AG04450 (cell line): ENCODE measurements around the gene PRSS21. TPM values are rescaled to one million over a fixed set of nuclear protein-coding genes. Genes with fewer than 3 reads are reported as not detected.

Experiments
- CTCF ChIA-PET: fragments of 300-600, 350-600 bp; formaldehyde crosslinking; extraction: SDS; loops from one replicate; lab custom pipeline; 2022; ENCODE audit warnings: antibody characterized with exemption, inconsistent platforms; lab: Charles Lee
- POLR2A ChIA-PET: fragments of 350-600 bp; formaldehyde crosslinking; extraction: SDS; loops from one replicate; lab custom pipeline; 2021; ENCODE audit warnings: antibody characterized with exemption, inconsistent platforms; lab: Yijun Ruan, JAX
- DNase-seq: peaks from one replicate; pipeline ENCODE4 v3.0.0-alpha.2; 2011; ENCODE audit warnings: low read depth, low spot score
- H3K27ac ChIP-seq: one replicate; pipeline ENCODE4 v1.5.1; 2012; ENCODE audit warnings: low read depth, low read length, control low read depth
- H3K27me3 ChIP-seq: one replicate; pipeline ENCODE4 v1.6.0; 2012; ENCODE audit warnings: low read length; ENCODE audit not compliant: control insufficient read depth, insufficient read depth
- H3K4me3 ChIP-seq: 2 replicates; pipeline ENCODE4 v1.5.1; 2011; ENCODE audit warnings: mild to moderate bottlenecking, low read depth, low read length, control low read depth
- H3K9me3 ChIP-seq: 2 replicates; pipeline ENCODE4 v1.5.1; 2012; ENCODE audit warnings: low read length; ENCODE audit not compliant: control insufficient read depth, insufficient read depth
- polyA plus RNA-seq: library from polyadenylated mRNA; depleted of rRNA; stranded (reverse); fragments of >200 nt; gene quantifications from 2 replicates; pipeline ENCODE4 v1.2.3, GENCODE V29; 2011
- TF ChIP-seq, protein P1 (sequence below): IDR thresholded peaks from 2 replicates; pipeline ENCODE4 v1.5.1; 2011; ENCODE audit warnings: low read depth, low read length, control low read depth, inconsistent platforms

PRSS21 gene
- polyA plus RNA-seq, 1 experiment, result 0.17 TPM

DNA sequence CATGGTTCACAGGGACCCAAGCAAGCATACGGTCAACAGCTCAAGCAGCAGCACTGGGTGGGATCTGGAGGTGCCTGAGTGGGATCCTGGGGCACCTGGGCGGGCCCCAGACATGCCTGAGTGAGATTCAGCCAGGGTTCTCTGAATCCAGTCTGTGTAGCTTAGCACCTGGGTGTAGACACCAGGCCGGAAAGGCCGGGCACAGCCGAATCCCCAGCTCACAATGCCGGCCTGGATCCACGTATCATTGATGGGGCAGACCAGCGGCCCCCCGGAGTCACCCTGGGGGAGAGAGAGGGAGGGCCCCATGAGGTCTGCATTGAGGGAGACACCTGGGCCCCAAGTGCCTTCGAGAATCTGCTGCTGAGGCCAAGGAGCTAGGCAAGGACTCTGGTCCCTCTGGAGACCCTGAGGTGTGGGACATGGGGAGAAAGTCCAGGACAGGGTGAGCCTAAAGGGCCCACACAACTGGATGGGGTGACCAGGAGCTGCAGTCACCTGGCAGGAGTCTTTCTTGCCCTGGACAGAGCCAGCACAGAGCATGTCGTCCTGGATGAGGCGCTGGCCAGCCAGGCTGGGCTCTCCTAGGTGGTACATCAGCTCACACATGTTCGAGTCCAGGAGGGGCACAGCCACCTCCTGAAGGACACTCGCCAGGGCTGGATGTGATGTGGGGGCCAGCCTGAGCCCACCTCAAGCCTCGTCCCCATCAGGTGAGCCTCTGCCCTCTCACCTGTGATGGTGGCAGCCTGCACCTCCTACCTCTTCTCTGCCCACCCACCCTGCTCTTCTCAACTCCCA is 22.8 kb downstream of the PRSS21 start:
- Histone ChIP-seq H3K4me3 (no peak overlapping the region), H3K27ac (no peak overlapping the region), H3K27me3 (no peaks in the 10 kb centered on the region), H3K9me3 (peaks cover 10% of the 10 kb centered on the region; the same call in 1 of the 2 replicates)
- ChIA-PET POLR2A (interaction anchor here (0.6 to 2.4 kb wide), 4 partner anchors 16 to 96 kb away, joined by 3 to 23 read pairs (median 4); no protein-coding TSS in a partner anchor), CTCF (interaction anchor here (0.6 to 3.8 kb wide), 22 partner anchors 8 to 88 kb away, joined by 3 to 75 read pairs (median 5); no protein-coding TSS in a partner anchor)
- TF ChIP-seq, protein P1, sequence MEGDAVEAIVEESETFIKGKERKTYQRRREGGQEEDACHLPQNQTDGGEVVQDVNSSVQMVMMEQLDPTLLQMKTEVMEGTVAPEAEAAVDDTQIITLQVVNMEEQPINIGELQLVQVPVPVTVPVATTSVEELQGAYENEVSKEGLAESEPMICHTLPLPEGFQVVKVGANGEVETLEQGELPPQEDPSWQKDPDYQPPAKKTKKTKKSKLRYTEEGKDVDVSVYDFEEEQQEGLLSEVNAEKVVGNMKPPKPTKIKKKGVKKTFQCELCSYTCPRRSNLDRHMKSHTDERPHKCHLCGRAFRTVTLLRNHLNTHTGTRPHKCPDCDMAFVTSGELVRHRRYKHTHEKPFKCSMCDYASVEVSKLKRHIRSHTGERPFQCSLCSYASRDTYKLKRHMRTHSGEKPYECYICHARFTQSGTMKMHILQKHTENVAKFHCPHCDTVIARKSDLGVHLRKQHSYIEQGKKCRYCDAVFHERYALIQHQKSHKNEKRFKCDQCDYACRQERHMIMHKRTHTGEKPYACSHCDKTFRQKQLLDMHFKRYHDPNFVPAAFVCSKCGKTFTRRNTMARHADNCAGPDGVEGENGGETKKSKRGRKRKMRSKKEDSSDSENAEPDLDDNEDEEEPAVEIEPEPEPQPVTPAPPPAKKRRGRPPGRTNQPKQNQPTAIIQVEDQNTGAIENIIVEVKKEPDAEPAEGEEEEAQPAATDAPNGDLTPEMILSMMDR, result no peak
- no peak for DNase-seq

DNA sequence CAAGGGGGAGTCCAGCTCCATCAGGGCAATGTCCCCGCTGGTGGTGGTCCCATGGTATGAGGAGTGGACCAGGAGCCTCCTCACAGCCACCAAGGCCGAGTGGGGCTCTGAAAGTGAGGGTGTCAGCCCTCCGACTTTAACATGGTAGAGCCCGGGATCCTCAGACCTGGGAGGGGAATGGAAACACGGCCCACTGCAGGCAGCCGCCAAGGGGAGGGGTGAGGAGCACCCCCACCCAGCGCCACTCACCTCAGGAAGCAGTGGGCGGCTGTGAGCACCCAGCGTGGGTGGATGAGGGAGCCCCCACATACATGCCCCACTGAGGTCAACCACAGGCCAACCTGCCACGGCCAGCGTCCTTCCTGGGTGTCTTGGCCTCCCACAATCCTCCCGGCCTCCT is 23.9 kb downstream of the PRSS21 start:
- Histone ChIP-seq H3K27ac (no peak overlapping the region), H3K9me3 (peaks cover 10% of the 10 kb centered on the region; the same call in 1 of the 2 replicates), H3K27me3 (no peaks in the 10 kb centered on the region), H3K4me3 (no peak overlapping the region)
- ChIA-PET CTCF (interaction anchor here (1.5 to 3.8 kb wide), 3 partner anchors 13 to 31 kb away, joined by 6 to 75 read pairs (median 35); no protein-coding TSS in a partner anchor), POLR2A (no interaction called here)
- no peak for DNase-seq
- TF ChIP-seq, protein P1, result no peak

DNA sequence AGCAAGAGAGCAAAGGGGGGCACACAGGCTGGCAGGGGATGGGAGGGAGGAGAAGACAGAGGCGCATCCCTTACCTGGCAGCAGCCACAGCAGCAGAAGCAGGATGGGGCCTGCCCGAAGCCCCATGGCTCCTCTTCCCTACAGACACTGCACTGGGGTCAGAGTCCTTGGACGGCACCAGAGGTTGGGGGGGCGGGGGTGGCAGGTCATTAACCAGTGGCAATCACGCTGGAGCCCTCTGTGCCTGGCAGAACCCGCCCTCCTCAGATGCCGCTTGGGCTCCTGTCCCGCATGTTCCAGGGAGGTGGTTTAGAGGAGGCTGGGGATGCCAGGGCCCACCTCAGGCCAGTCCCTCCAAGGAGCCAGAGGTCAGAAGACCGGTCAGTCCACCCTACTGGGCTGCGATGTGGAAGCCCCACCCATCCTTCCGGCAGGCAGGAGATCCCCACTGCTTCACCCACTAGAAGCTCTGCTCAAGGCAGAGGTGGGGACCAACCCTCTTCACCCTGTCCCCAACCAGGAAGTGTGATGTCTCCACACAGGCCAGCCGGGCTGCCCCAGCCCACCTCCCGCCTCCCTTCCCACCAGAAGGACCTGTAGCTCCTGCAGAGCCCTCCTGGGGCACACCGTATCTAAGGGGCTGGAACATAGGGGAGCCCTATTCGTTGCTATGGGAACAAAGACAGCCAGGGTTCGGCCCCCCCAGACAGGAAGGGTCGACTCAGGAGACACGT is 24.7 kb downstream of the PRSS21 start:
- TF ChIP-seq, protein P1, result no peak
- no peak for DNase-seq
- CTCF ChIA-PET, result interaction anchor here (1.5 kb wide), 1 partner anchor 12 kb away, joined by 6 read pairs; no protein-coding TSS in a partner anchor
- H3K27me3 ChIP-seq, result no peaks in the 10 kb centered on the region
- peaks cover 10% of the 10 kb centered on the region; the same call in 1 of the 2 replicates for H3K9me3 ChIP-seq
- H3K4me3 ChIP-seq, result no peak overlapping the region
- no peak overlapping the region for H3K27ac ChIP-seq
- POLR2A ChIA-PET, result interaction anchor here (0.6 kb wide), 1 partner anchor 42 kb away, joined by 3 read pairs; no protein-coding TSS in a partner anchor

DNA sequence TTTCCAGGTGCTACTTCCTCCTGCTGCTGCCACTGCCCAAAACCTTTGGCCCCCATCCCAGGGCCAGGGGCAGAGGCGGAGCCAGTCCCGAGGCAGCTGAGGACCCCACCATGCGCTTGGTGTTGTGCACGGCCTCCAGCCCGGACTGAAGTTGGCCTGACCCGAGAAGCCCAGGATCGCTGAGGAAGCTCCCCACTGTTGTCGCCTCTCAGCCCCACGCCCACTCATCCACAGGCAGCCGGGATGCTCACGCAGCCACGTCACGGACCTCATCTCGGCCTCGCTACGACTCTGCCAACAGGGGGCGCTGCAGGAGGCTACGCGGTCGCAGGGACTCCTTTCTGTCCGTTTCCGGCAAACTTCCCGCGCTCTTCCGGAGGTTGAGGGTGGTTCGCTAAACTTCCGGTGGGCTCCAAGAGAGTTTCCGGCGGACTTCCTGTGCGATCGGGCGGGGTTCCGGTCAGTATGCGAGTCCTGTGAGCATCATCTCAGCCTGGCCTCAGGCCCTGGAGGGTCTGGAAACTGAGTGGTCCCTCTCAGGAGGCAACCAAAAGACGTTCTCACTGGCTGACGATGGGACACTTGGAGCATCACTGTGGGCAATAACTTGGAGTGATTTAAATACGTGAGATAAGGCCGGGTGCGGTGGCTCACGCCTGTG is 25.4 kb downstream of the PRSS21 start:
- POLR2A ChIA-PET, result no interaction called here
- Histone ChIP-seq H3K27ac (no peak overlapping the region), H3K27me3 (no peaks in the 10 kb centered on the region), H3K4me3 (no peak overlapping the region), H3K9me3 (peaks cover 10% of the 10 kb centered on the region; the same call in 1 of the 2 replicates)
- DNase-seq, result no peak
- TF ChIP-seq, protein P1, result peak; percentile 40
- CTCF ChIA-PET, result interaction anchor here (1.5 kb wide), 1 partner anchor 11 kb away, joined by 6 read pairs; no protein-coding TSS in a partner anchor
